ENCODE measurements around the gene VPS37B. TPM values are rescaled to one million over a fixed set of nuclear protein-coding genes. Genes with fewer than 3 reads are reported as not detected.
"Not testable (repeated sequence)": the region's sequence is repeated elsewhere in the genome, so short reads cannot be mapped to it uniquely, and the experiment has no call there.

Gene VPS37B
- total RNA-seq, 2 experiments from 2014 or later: 97.7 to 104 TPM

DNA sequence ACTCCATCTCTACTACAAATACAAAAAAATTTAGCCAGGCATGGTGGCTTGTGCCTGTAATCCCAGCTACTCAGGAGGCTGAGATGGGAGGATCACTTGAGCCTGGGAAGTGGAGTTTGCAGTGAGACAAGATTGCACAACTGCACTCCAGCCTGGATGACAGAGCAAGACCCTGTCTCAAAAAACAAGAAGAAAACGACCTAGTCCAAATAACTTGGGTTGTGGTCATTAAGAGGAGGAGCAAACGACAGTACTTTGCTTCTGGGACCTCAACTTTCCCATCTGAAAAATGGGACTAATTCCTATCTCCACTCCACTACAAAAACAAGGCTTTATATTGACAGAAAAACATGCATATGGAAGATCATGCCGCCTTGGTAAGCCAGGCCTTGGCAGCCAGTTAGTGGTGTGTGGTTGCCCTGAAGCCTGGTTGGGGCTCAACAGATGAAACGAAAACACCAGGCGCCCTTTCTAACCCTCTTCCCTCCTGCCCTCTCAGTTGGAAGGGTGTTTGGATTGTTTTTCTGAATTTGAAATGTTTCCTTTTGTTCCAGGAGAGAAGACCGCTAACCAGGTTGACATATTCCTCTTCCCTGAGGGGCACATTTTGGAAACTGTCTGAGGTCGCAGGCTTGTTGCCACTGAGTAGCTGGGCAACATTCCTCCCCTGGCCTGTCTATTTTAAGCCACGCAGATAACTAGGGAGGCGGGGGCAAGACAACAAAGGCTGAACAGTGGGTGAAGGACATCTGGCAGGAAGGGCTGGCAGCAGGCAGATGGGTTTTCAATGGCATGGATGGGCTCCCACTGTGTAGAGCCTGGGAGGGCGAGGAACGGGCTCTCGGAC is 13.7 kb upstream of the VPS37B start:
- ATAC-seq (ENCODE audit: poor library complexity): no peak

DNA sequence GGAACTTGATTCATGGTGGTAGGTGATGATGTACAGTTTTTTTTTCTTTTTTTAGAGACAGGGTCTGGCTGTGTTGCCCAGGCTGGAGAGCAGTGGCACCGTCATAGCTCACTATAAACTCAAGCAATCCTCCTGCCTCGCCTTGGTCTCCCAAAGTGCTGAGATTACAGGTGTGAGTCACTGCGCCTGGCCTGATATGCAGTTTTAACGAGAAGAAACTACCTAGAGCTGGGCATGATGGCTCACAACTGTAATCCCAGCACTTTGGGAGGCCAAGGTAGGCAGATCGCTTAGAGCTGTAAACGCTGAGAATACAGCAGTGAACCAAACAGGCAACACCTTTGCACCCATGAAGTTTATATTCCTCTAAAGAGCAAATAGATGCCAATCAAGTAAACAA is 13.0 kb upstream of the VPS37B start:
- Mint-ChIP-seq H3K27ac (no peak overlapping the region), H3K36me3 (ENCODE audit: low read depth) (no peaks in the 10 kb centered on the region), H3K27me3 (no peaks in the 10 kb centered on the region), H3K4me1 (ENCODE audit: low read depth) (no peaks in the 10 kb centered on the region), H3K9me3 (no peaks in the 10 kb centered on the region), H3K4me3 (no peak overlapping the region)
- Histone ChIP-seq H3K4me3 (ENCODE audit: low read length) (no peak overlapping the region), H3K27me3 (ENCODE audit: control insufficient read depth in 1 of 2, insufficient read depth in 2 of 2, low read length in 2 of 2) (no peaks in the 10 kb centered on the region), H3K4me1 (ENCODE audit: insufficient read depth, low read length) (no peaks in the 10 kb centered on the region), H3K36me3 (ENCODE audit: insufficient read depth, low read length) (no peaks in the 10 kb centered on the region), H3K27ac (ENCODE audit: low read depth in 1 of 2, low read length in 2 of 2) (no peak overlapping the region), H3K9me3 (ENCODE audit: control insufficient read depth in 1 of 2, insufficient read depth in 1 of 2, low read length in 2 of 2) (no peaks in the 10 kb centered on the region)
- POLR2A ChIA-PET: interaction anchor here (0.6 kb wide), 1 partner anchor 55 kb away, joined by 4 read pairs; no protein-coding TSS in a partner anchor
- TF ChIP-seq, protein P1, sequence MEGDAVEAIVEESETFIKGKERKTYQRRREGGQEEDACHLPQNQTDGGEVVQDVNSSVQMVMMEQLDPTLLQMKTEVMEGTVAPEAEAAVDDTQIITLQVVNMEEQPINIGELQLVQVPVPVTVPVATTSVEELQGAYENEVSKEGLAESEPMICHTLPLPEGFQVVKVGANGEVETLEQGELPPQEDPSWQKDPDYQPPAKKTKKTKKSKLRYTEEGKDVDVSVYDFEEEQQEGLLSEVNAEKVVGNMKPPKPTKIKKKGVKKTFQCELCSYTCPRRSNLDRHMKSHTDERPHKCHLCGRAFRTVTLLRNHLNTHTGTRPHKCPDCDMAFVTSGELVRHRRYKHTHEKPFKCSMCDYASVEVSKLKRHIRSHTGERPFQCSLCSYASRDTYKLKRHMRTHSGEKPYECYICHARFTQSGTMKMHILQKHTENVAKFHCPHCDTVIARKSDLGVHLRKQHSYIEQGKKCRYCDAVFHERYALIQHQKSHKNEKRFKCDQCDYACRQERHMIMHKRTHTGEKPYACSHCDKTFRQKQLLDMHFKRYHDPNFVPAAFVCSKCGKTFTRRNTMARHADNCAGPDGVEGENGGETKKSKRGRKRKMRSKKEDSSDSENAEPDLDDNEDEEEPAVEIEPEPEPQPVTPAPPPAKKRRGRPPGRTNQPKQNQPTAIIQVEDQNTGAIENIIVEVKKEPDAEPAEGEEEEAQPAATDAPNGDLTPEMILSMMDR (IDR thresholded peaks at IDR 0.05): no peak
- no peak for DNase-seq
- ATAC-seq (ENCODE audit: poor library complexity): no peak
- CTCF ChIA-PET: no interaction called here
- intact Hi-C loops (cut with DNase I, micrococcal nuclease): no loop called here

More for the DNA sequence above, 13.7 kb upstream of the VPS37B start:
- ChIA-PET POLR2A (no interaction called here), CTCF (no interaction called here)
- H3K27me3 ChIP-seq (ENCODE audit: control insufficient read depth in 1 of 2, insufficient read depth in 2 of 2, low read length in 2 of 2): no peaks in the 10 kb centered on the region
- TF ChIP-seq, protein P1 (IDR thresholded peaks at IDR 0.05): no peak
- no peaks in the 10 kb centered on the region for H3K9me3 ChIP-seq (ENCODE audit: control insufficient read depth in 1 of 2, insufficient read depth in 1 of 2, low read length in 2 of 2)
- no peak for DNase-seq
- Mint-ChIP-seq H3K27ac (no peak overlapping the region), H3K27me3 (no peaks in the 10 kb centered on the region), H3K4me3 (no peak overlapping the region), H3K36me3 (ENCODE audit: low read depth) (no peaks in the 10 kb centered on the region), H3K4me1 (ENCODE audit: low read depth) (no peaks in the 10 kb centered on the region), H3K9me3 (no peaks in the 10 kb centered on the region)
- no peaks in the 10 kb centered on the region for H3K36me3 ChIP-seq (ENCODE audit: insufficient read depth, low read length)
- H3K4me3 ChIP-seq (ENCODE audit: low read length): no peak overlapping the region
- intact Hi-C loops (cut with DNase I, micrococcal nuclease): no loop called here
- H3K4me1 ChIP-seq (ENCODE audit: insufficient read depth, low read length): no peaks in the 10 kb centered on the region
- no peak overlapping the region for H3K27ac ChIP-seq (ENCODE audit: low read depth in 1 of 2, low read length in 2 of 2)

DNA sequence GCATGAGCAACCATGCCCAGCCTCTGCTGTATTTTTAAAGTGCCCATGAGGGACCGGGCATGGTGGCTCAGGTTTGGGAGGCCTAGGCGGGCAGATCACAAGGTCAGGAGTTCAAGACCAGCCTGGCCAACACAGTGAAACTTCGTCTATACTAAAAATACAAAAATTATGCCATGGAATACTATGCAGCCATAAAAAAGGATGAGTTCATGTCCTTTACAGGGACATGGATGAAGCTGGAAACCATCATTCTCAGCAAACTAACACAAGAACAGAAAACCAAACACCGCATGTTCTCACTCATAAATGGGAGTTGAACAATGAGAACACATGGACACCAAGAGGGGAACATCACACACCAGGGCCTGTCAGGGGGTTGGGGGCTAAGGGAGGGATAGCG is 9.3 kb upstream of the VPS37B start:
- H3K9me3 Mint-ChIP-seq; H3K36me3 ChIP-seq (ENCODE audit: insufficient read depth, low read length); H3K4me3 ChIP-seq (ENCODE audit: low read length); H3K27me3 Mint-ChIP-seq; H3K27ac ChIP-seq (ENCODE audit: low read depth in 1 of 2, low read length in 2 of 2); H3K4me3 Mint-ChIP-seq; H3K36me3 Mint-ChIP-seq (ENCODE audit: low read depth); POLR2A ChIA-PET; DNase-seq; intact Hi-C loops (cut with DNase I, micrococcal nuclease); ATAC-seq (ENCODE audit: poor library complexity); H3K27ac Mint-ChIP-seq; CTCF ChIA-PET; H3K27me3 ChIP-seq (ENCODE audit: control insufficient read depth in 1 of 2, insufficient read depth in 2 of 2, low read length in 2 of 2); H3K9me3 ChIP-seq (ENCODE audit: control insufficient read depth in 1 of 2, insufficient read depth in 1 of 2, low read length in 2 of 2): not testable (repeated sequence)
- peaks cover 20% of the 10 kb centered on the region for H3K4me1 Mint-ChIP-seq (ENCODE audit: low read depth)
- peaks cover 15% of the 10 kb centered on the region for H3K4me1 ChIP-seq (ENCODE audit: insufficient read depth, low read length)

DNA sequence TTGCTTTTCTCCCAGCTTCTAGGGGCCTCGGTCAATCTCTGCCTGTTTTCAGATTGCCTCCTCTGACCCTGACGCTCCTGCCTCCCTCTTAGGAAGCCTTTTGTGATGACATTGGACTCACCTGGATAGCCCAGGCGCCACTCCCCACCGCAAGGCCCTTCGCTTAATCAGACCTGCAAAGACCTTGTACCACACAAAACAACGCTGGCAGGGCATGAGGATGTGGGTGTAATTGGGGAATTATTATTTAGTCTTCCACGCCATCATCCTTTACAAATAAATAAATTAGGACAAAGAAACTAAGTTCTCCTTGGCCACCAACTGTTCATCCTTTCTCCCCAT is 7.7 kb upstream of the VPS37B start:
- Mint-ChIP-seq H3K27ac (no peak overlapping the region), H3K36me3 (ENCODE audit: low read depth) (no peaks in the 10 kb centered on the region), H3K4me3 (no peak overlapping the region), H3K27me3 (no peaks in the 10 kb centered on the region), H3K9me3 (no peaks in the 10 kb centered on the region), H3K4me1 (ENCODE audit: low read depth) (peaks cover 36% of the 10 kb centered on the region)
- no peak overlapping the region for H3K4me3 ChIP-seq (ENCODE audit: low read length)
- no peak for DNase-seq
- TF ChIP-seq, protein P1 (IDR thresholded peaks at IDR 0.05): no peak
- H3K27ac ChIP-seq (ENCODE audit: low read depth in 1 of 2, low read length in 2 of 2): no peak overlapping the region
- peaks cover 29% of the 10 kb centered on the region for H3K4me1 ChIP-seq (ENCODE audit: insufficient read depth, low read length)
- intact Hi-C loops (cut with DNase I, micrococcal nuclease): loop anchor here in 1 of 2 experiments (5.0 kb wide), 1 partner anchor 36 kb away; no protein-coding TSS in a partner anchor
- ChIA-PET CTCF (no interaction called here), POLR2A (no interaction called here)
- H3K36me3 ChIP-seq (ENCODE audit: insufficient read depth, low read length): no peaks in the 10 kb centered on the region
- no peak for ATAC-seq (ENCODE audit: poor library complexity)
- no peaks in the 10 kb centered on the region for H3K9me3 ChIP-seq (ENCODE audit: control insufficient read depth in 1 of 2, insufficient read depth in 1 of 2, low read length in 2 of 2)
- H3K27me3 ChIP-seq (ENCODE audit: control insufficient read depth in 1 of 2, insufficient read depth in 2 of 2, low read length in 2 of 2): no peaks in the 10 kb centered on the region

Measured in CD4-positive, alpha-beta T cell (primary cell).